ENCODE results near the gene TSHZ2. TPM values are rescaled to one million over a fixed set of nuclear protein-coding genes. Genes with fewer than 3 reads are reported as not detected.

The TSHZ2 gene
- total RNA-seq, 1 donor from 2014 or later, result 22.9 TPM

- peaks cover 3% of the 10 kb centered on the region for H3K27me3 Mint-ChIP-seq
Observed at GRCh38 chr20:53298260-53298659, 326.1 kb downstream of the TSHZ2 start.

DNA sequence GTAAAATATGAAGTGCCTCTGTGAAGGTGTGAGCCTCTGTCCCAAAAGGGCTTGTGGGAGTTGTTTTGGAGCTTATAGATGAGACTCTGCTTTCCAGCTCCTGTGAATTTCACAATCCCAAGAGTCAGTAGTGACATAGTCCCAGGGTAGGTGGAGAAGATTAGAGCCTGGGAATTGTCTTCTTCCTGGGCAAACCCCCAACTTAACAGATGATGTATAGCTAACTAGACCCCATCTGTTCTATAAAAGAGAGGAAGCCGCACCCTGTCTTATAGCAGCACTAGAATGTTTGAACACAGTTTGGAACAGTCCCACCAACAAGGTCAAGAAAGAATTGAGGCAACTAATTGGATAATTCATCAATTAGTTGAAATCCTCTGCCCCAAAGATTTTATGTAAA, 326.8 kb downstream of the TSHZ2 start:
- H3K9me3 Mint-ChIP-seq (ENCODE audit: low read depth), result no peaks in the 10 kb centered on the region
- H3K4me3 Mint-ChIP-seq (ENCODE audit: low read depth), result no peak overlapping the region
- no peak for DNase-seq (ENCODE audit: low spot score, unreplicated experiment)
- peaks cover 9% of the 10 kb centered on the region for H3K4me1 Mint-ChIP-seq (ENCODE audit: low read depth)
- TF ChIP-seq CTCF (IDR thresholded peaks at IDR 0.05; ENCODE audit: unreplicated experiment), result no peak
- H3K27ac Mint-ChIP-seq, result no peak overlapping the region
- H3K27me3 Mint-ChIP-seq, result peaks cover 3% of the 10 kb centered on the region
- no peaks in the 10 kb centered on the region for H3K36me3 Mint-ChIP-seq (ENCODE audit: insufficient read depth)

More at GRCh38 chr20:53298260-53298659, 326.1 kb downstream of the TSHZ2 start:
- H3K4me1 Mint-ChIP-seq (ENCODE audit: low read depth), result peaks cover 9% of the 10 kb centered on the region
- H3K9me3 Mint-ChIP-seq (ENCODE audit: low read depth), result no peaks in the 10 kb centered on the region
- H3K27ac Mint-ChIP-seq, result no peak overlapping the region
- no peaks in the 10 kb centered on the region for H3K36me3 Mint-ChIP-seq (ENCODE audit: insufficient read depth)
- no peak overlapping the region for H3K4me3 Mint-ChIP-seq (ENCODE audit: low read depth)
- no peak for DNase-seq (ENCODE audit: low spot score, unreplicated experiment)
- TF ChIP-seq CTCF (IDR thresholded peaks at IDR 0.05; ENCODE audit: unreplicated experiment), result no peak

- H3K27me3 Mint-ChIP-seq, result peaks cover 3% of the 10 kb centered on the region
Observed at GRCh38 chr20:53299831-53300230, 327.7 kb downstream of the TSHZ2 start.

DNA sequence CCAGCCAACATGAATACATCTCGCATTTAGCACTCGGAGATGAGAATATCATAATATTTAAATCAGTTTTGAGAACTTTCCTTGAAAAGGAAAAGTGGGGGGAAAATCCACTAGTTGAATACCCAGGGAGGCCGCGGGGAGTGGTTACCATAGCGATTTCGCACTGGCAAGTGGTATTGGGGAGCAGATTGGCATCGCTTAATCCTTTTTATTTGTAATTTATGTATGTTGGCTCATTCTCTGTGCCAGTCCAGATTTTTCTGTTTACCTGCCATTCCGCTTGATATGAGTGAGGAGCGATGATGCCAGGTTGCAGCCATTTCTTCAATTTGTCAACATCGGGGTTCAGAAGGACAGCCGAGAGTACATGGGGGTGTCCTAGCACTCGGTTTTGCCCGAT, 329.7 kb downstream of the TSHZ2 start:
- Mint-ChIP-seq H3K4me3 (ENCODE audit: low read depth) (no peak overlapping the region), H3K36me3 (ENCODE audit: insufficient read depth) (no peaks in the 10 kb centered on the region), H3K4me1 (ENCODE audit: low read depth) (peaks cover 3% of the 10 kb centered on the region), H3K9me3 (ENCODE audit: low read depth) (no peaks in the 10 kb centered on the region), H3K27me3 (peaks cover 3% of the 10 kb centered on the region), H3K27ac (no peak overlapping the region)
- DNase-seq (ENCODE audit: low spot score, unreplicated experiment), result no peak
- no peak for TF ChIP-seq CTCF (IDR thresholded peaks at IDR 0.05; ENCODE audit: unreplicated experiment)

More at GRCh38 chr20:53299831-53300230, 327.7 kb downstream of the TSHZ2 start:
- peaks cover 9% of the 10 kb centered on the region for H3K4me1 Mint-ChIP-seq (ENCODE audit: low read depth)
- no peaks in the 10 kb centered on the region for H3K9me3 Mint-ChIP-seq (ENCODE audit: low read depth)
- no peak overlapping the region for H3K4me3 Mint-ChIP-seq (ENCODE audit: low read depth)
- no peak overlapping the region for H3K27ac Mint-ChIP-seq
- no peak for DNase-seq (ENCODE audit: low spot score, unreplicated experiment)
- TF ChIP-seq CTCF (IDR thresholded peaks at IDR 0.05; ENCODE audit: unreplicated experiment), result no peak
- H3K36me3 Mint-ChIP-seq (ENCODE audit: insufficient read depth), result no peaks in the 10 kb centered on the region

DNA sequence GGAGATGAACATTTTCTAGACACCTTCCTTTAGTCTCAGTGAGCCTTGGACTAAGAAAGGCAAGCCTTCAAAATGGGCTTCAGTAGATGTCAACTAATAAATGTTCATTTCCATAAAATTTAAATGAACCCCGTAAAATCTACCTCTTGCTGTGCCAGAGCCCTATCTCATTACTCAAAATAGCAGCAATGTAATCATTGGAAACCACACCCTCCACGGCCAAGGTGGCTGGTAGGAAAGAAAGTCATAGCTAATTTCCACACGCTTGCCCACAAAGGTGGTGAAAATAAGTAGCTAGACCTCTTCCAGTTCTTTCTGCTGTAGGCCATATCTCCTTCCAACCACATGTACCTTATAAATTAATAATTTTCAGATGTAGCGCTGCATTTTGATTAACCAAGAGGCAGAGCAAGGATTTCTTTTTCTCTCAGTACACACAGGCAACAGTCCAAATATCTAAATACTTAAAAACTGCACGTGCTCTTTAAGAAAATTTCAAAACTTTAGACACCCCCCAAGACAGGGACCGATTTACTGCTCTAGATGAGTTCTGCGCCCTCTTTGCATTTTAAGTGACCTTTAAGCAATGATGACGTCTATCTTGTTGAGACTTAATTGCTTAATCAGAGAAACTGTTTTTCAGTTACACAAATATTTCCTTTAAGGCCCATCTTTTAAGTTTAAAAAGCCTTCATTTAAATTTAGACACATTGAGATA, 330.7 kb downstream of the TSHZ2 start:
- TF ChIP-seq CTCF (IDR thresholded peaks at IDR 0.05; ENCODE audit: unreplicated experiment), result no peak
- Mint-ChIP-seq H3K4me3 (ENCODE audit: low read depth) (no peak overlapping the region), H3K9me3 (ENCODE audit: low read depth) (no peaks in the 10 kb centered on the region), H3K27me3 (peaks cover 3% of the 10 kb centered on the region), H3K4me1 (ENCODE audit: low read depth) (peaks cover 3% of the 10 kb centered on the region), H3K27ac (no peak overlapping the region), H3K36me3 (ENCODE audit: insufficient read depth) (no peaks in the 10 kb centered on the region)
- DNase-seq (ENCODE audit: low spot score, unreplicated experiment), result no peak

Measured in progenitor cell of endocrine pancreas (in vitro differentiated cells).